ENCODE measurements around the gene EFCAB8.

Gene EFCAB8

DNA sequence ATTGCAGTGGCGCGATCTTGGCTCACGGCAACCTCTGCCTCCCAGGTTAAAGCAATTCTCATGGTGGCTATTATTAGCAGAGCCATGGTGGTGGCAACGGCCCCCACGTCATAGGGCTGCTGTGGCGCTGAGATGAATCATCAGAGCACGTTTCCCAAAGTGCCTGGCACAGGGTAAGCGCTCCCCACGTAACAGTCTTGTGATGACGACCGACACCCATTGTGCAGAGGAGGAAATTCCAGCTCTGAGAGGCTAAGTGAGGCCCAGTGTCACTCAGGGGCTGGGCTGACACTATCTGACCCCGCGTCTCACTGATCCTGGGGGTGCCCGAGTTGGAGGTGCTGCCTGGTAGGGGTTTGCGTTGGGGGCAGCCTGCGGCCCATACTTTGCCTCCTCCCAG is 129.3 kb downstream of the EFCAB8 start:
- no peak for DNase-seq (ENCODE audit: extremely low read depth, low read depth)
- TF ChIP-seq, protein P1, sequence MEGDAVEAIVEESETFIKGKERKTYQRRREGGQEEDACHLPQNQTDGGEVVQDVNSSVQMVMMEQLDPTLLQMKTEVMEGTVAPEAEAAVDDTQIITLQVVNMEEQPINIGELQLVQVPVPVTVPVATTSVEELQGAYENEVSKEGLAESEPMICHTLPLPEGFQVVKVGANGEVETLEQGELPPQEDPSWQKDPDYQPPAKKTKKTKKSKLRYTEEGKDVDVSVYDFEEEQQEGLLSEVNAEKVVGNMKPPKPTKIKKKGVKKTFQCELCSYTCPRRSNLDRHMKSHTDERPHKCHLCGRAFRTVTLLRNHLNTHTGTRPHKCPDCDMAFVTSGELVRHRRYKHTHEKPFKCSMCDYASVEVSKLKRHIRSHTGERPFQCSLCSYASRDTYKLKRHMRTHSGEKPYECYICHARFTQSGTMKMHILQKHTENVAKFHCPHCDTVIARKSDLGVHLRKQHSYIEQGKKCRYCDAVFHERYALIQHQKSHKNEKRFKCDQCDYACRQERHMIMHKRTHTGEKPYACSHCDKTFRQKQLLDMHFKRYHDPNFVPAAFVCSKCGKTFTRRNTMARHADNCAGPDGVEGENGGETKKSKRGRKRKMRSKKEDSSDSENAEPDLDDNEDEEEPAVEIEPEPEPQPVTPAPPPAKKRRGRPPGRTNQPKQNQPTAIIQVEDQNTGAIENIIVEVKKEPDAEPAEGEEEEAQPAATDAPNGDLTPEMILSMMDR (IDR thresholded peaks at IDR 0.05; ENCODE audit: low read depth, low read length, missing control alignments): no peak
- H3K4me3 ChIP-seq (replicated peaks; ENCODE audit: low read depth, low read length): no peak overlapping the region

DNA sequence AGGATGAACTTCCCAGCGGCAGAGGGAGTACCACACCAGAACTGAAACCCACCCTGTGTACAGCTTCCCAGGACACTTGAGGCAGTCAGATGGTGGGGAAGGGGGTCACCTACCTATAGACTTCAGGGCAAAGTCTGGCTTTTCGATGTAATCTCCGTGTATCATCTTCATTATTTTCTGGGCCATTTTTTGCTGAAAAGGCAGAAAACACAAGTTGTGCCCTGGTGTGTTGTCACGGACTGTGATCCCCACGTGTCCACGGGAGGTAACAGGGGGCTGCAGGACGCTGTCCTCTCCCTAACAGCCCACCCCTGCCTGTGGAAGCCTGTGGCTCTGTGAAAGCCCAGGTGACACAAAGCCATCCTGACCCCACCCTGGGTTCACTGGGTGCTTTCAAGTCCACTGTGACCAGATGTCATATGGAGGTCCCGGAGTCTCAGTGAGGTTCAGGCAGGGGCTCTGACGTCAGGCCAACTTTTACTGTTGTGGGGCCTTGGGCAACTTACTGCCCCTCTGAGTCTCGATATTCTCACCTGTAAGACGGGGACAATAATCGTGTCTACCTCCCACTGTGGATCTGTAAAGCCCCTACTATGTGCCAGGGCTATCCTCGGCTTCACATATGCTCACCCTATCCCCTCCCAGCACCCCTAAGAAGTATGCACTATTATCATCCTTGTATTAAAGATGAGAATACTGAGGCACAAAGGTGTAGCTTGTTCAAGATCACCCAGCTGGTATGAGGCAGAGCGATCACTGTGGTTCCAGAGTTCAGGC is 131.0 kb downstream of the EFCAB8 start:
- DNase-seq (ENCODE audit: extremely low read depth, low read depth): no peak
- TF ChIP-seq, protein P1 (IDR thresholded peaks at IDR 0.05; ENCODE audit: low read depth, low read length, missing control alignments): no peak
- H3K4me3 ChIP-seq (replicated peaks; ENCODE audit: low read depth, low read length): no peak overlapping the region

DNA sequence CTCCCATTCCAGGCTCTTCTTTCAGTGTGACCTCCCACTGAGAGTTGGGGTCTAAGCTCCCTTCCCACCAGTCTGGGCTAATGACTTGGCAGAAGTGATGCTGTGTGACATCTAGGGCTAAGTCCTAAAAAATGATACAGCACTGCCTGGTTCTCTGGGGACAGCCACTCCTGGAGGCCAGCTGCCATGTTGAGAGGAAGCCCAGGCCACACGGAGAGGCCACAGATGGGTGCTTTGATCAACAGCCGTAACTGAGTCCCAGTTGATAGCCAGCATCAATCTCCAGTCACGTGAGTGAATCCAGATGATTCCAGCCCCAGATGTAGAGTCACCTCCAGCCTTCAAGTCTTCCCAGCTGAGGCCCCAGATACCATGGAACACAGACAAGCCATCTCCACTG is 131.7 kb downstream of the EFCAB8 start:
- H3K4me3 ChIP-seq (replicated peaks; ENCODE audit: low read depth, low read length): no peak overlapping the region
- no peak for DNase-seq (ENCODE audit: extremely low read depth, low read depth)
- TF ChIP-seq, protein P1 (IDR thresholded peaks at IDR 0.05; ENCODE audit: low read depth, low read length, missing control alignments): no peak

DNA sequence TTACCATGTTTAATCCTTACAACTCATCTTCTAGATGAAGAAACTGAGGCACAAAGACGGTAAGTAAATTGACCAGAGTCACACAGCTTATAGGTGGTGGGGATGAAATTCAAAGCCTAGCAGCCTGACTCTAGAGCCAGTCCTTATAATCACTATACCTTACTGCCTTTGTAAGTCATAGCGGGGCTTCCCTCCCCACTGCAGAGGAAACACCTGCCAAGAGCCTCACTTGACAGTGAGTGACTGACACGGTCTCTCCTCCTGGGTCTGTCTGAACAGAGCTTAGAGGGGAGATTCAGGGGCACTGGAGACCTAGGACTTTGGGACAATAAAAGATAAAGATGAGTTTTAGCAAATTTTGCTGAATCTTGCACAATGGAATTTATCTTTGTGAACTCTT is 132.7 kb downstream of the EFCAB8 start:
- TF ChIP-seq, protein P1 (IDR thresholded peaks at IDR 0.05; ENCODE audit: low read depth, low read length, missing control alignments): no peak
- DNase-seq (ENCODE audit: extremely low read depth, low read depth): no peak
- H3K4me3 ChIP-seq (replicated peaks; ENCODE audit: low read depth, low read length): no peak overlapping the region

DNA sequence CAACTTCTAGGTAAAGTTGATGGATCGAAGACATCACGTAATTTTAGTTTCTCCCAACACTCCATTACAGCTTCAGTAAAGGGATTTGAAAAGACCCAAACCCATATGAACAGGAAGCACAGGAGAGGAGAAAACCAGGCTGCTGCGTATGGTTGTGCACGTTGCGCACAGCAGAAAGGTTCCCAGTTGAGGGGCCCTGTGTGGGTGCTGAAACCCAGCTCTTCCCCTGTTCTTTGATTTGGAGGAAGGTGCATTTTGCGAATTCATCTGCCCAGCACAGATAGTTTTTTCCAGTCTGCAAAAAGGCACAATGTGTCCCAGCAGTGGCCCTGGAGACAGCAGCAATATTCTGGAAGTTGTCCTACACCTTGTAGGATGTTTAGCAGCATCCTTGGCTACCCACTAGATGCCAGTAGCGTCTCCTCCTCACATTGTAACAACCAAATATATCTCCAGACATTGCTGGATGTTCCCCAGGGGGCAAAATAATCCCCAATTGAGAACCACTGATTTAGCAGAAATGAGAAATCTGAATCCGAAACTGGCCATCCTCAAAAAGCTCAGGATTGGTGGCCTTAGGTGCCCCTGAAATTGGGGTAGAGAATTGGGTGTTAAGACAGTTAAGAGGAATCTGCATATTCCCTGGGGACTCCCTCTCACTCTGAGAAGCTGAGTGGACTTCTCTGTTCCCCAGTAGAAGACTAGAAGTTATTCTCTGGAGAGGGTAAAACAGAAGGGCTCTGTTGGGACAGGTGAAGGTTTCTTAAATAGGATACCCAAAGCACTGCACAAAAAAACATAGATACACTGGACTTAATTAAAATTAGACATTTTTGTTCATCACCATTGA is 133.3 kb downstream of the EFCAB8 start:
- TF ChIP-seq, protein P1 (IDR thresholded peaks at IDR 0.05; ENCODE audit: low read depth, low read length, missing control alignments): no peak
- no peak for DNase-seq (ENCODE audit: extremely low read depth, low read depth)
- no peak overlapping the region for H3K4me3 ChIP-seq (replicated peaks; ENCODE audit: low read depth, low read length)

DNA sequence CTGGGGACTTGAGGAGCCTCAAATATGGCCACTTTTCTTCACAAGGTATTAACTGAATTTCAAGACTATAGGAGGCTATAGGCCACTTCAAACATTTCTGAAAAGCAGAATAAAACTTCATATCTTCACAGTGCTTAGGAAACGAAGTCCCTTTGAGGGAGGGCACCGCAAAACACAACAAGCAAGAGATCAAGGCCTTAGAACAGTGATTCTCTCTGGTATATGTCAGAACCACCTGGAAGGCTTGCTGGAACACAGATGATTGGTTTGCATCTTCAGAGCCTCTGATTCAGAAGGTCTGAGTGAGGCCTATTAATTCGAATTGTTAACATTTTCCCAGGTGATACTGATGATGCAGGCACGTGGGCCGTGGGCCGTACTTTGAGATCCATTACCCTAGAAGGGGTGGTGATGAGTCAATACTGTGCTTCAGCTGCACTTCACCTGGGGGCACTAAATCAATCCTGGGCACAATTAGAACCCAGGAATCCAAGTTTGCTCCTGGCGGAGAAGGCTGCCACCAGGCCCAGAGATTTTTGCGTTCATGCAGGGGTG is 134.8 kb downstream of the EFCAB8 start:
- H3K4me3 ChIP-seq (replicated peaks; ENCODE audit: low read depth, low read length): no peak overlapping the region
- DNase-seq (ENCODE audit: extremely low read depth, low read depth): no peak
- TF ChIP-seq, protein P1 (IDR thresholded peaks at IDR 0.05; ENCODE audit: low read depth, low read length, missing control alignments): no peak

All from HFF-Myc (cell line).